Activated effector memory CD4-positive, alpha-beta T cell treated with Interleukin-2 at 50 U/mL for 16 hours (primary cell): ENCODE measurements around the gene SFXN5.

ENCODE experiments used
- DNase-seq: peaks from one replicate; pipeline ENCODE4 v3.0.0-alpha.2; 2020

The SFXN5 gene

DNA sequence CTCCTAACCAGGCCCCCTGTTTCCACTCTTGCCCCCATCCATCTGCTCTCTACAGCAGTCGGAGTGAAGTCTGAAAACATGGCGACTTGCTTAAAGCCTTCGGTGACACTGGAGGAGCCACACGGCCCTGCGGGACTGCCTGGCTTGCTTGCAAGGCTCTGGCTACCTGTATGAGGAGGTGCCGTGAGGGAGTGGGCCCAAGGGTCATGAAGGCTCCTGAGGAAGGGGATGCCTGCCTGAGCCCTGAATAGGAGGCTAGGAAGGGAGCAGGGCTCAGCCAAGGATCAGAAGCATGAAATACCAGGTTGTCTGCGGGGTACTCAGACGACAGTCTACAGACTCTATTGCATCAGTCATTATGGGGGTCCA lies 78.8 kb downstream of the SFXN5 start:
- DNase-seq = no peak

DNA sequence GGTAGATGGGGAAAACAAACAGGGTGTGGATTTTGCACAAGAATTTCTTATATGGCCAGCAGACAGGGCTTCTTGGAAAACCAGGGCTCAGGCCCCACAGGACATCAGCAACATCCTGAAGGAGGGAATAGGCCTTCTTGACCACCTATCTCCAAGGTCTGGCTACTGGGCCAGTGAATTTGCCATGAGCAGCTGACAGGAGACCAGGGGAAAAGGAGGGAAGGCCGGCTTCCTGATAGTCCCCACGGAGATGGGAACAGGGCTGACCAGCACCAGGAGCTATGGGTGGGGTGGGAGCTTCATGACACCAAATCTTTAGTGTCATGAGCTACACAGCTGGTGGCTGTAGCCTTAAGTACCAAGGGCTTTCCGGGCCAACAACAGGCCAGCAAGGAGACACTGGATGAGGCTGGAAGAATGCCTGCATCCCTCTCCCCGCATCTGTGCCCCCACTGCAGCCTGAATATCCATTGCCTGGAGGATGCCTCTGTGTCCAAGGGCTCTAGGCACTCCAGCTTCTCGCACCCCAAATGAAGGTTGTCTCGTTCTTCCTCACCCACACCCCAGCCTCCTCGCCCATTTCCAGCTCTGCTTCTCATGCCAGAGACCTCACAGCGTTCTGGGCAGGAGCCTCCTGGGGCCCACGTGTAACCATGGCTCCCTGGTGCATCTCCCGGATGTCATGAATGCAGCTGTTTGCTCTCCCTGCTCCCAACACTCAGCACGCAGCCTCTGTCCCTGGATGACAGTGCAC lies 79.4 kb downstream of the SFXN5 start:
- no peak for DNase-seq

DNA sequence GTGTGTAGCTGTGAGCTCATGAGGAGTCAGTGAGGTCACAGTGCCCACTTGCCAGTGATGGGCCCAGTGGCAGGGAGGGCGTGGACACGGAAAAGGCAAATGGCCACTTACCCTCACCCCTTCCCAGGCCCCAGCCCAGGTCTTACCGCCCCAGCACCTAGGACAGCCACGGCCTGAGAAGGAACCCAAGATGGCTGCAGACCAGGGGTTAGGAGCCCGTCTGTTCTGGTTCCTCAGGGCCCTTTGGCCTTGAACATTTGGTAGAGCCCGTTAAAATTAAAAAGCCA lies 80.1 kb downstream of the SFXN5 start:
- DNase-seq = no peak

DNA sequence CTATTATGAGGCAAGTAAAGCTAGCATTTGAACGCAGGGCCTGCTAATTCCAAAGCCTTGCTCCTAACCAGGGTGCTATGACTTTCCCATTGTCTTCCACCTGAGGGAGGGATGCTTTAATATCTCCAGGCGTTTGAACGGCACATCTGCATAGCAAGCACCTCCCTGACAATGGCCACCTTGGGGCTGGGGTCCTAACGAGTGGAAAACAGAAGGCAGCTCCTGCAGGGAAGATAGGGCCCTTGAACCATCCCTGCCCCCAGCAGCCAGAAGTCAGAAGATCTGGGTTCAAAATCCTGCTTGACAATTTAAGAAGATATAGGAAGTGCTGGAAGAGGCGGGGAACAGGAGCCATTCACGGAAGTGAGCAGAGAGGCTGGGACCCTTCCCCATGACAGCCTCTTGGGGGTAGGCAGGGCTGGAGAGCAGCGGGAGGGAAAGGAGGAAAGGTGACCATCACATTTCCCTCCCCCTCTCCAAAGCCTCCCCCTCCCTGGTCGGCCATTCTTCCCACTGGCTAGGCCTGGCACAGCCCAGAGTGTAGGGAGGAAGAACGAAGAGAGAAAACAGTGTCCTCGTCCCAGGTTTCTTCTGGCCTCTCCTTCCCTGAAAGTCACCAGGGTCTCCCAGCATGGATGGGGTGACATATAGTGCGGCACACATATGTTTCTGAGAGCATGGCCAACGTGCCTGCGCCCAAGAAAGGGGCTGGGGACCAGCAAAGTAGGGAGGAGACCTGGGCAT lies 80.6 kb downstream of the SFXN5 start:
- DNase-seq = no peak

DNA sequence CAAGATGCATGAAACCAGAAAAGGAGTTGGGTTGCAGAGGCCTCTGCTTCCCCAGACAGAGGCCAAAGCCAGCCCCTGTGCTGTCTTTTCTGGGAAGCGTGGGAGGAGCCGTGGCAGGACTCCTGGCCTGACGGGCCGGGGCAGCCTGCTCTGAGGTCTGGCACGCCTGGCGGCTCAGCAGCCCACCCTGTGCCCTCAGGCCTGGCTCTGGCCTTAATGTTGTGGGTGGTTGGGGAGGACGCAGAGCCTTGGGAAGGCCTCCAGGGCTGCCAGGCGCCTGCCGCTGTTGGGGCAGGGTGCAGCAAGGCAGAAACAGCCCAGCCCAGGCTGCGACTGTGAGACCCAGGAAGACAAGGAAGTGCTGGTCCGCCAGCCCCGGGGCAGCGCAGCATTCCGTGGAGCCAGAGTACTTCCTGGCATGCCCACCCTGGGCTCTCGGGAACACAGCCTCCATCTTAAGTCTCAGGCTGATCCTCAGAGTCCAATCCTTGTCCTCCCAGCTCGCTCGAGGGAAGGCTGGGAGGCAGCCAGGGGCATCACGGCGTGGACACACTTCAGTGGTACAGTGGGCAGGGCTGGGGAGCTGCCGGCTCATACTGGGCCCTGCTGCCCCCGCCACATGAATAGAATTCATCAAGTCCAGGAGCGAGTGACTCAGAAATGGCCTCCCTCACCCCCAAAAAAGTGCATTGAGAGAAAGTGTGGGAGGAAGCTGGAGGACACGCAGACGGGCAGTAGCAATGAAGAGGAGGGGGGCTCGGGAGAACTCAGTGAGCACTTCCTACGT lies 81.5 kb downstream of the SFXN5 start:
- DNase-seq = no peak

DNA sequence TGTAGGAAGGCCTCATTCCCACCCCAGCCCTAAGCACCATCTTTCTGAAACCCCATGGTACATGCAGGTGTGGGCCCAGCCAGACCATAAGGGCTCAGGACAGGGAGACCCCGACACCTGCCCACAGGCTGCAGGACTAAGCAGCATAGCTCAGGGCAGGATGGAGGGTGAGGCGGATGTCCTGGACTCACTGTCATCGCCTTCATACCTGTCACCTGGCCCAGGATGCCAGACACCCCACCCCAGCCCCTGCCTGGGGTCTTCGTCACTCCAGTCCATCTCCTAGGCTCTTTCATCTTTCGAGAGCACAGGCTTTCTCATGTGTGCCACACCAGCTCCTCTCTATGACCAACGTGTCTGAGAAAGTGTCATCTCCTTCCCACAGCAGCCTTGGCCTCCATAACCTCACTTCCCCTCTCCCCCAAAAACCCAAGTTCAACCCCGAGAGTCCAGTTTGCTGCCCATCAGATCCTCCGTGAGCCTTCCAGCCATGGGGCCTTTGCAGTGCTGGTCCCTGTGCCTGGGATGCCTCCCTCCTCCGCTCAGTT lies 82.7 kb downstream of the SFXN5 start:
- DNase-seq = no peak

DNA sequence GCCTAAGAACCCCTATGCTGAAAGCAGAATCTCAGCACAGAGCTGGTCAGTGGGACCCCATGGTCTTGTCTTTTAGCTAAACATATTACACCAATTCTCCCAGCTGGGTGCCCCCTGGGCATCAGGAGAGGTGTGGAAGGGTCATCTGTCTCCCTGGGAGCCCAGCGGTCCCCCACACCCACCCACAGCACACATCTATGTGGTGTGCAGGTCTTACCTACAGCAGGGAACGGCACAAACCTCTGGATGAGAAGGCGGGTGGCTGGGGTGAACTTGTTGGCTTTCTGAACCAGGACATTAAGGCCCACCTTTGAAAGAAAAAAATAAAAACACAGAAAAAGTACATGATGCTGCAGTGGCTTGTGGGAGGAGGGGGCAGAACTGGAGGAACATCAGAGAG lies 83.5 kb downstream of the SFXN5 start:
- no peak for DNase-seq

DNA sequence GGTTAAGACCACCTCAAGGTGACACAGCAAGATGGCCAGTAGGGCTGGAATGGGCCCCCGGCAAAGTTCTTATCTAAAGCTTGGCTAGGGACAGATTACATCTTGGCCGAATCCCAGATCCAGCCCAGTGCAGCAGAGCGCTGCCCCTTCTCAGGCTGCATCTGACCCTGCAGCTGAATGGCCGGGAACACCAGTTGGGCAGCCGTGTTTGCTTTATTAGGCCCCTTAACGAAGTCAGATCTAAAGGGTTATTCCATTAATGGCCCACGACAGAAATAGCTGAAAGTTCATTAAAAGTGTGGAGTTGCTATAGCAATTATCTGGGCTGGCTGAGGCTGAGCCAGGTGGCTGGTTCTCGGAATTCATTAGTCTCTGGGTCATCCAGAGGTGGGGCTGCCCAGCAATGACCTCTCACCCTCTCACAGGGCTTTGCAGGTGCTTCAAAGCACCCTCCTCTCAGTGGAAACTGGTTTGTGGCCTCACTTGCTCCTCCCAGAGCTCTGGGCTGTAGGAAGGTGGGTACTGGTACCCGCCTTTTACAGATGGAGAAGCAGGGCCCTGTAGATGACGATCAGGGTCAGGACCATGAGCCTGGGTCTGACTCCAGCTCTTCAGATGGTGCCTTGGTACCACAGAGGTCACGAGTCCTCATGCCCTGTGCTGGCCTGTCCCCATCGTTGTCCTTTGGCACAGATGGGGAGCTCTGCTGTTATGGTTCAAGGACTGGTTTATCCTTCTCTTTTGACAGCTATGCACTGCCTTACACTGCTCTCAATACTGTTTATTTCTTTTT lies 85.4 kb downstream of the SFXN5 start:
- no peak for DNase-seq

DNA sequence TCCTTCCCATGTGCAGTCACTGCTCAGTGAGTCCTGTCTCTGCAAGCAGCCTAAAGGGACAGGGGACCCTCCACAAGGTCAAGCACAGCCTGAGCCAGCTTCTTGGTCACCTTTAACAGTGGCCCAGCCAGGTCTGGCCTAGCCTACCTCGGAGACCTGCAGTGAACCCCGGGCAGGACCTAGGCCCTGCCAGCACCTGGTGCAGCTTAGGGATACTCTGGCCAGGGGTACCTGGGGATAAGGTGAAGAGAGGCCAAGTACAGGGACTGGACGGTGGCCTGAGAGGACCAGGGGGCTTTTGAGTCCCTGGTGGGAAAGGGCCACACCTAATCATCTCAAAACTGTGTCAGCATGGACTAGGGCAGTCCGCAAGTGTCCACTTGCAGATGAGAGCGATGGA lies 86.4 kb downstream of the SFXN5 start:
- DNase-seq = no peak

DNA sequence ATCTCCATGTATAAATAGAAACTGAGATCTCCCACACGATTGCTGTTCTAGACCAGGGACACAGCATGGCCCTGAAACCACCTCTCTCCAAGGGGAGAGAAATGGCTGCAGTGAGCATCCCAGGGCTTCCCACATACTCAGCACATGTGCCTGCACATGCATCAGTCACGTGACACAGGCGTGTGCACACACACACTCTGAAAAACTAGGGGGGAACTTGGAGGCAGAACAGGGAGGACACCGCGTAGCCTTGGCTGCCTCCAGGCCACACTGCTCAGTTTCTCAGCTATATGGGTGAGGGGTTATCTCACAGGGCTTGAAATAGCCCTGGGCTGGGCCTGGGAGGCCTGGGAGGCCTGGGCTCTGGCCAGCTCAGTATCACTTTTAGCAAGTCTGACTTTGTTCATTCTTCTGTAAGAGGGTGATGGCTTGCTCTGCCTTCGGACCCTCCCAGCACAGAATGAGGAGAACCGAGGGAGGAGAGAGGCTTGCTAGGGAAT lies 87.3 kb downstream of the SFXN5 start:
- no peak for DNase-seq

DNA sequence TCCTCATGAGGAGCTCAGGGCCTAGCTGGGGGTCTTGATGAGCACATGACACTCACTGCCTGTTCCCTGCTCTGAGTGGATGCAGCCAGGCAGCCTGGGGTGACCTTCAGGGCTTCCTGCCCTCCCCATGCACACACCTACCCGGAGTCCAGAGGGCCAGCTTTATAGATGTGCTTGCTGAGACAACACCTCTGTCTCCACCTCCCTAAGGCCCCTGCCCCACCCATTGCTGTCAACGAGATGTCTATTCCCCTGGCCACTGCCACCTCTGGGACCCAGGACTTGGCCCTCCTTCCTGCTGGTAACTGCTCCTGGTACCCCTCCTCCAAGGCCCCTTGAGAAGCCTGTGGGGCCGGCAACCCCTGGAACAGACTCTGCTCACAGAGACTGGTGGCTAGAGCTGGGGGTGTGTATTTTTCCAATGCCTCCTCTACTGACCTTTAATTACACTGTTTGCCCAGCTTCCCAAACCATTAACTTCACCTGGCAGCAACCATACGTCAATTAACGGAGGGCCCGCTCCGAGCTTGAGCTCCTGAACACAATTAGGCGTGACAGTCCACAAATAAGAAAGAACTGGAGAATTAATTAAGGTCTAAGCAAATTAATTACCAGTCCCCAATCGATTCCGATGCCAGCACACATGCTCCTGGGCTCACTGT lies 87.9 kb downstream of the SFXN5 start:
- DNase-seq = no peak

DNA sequence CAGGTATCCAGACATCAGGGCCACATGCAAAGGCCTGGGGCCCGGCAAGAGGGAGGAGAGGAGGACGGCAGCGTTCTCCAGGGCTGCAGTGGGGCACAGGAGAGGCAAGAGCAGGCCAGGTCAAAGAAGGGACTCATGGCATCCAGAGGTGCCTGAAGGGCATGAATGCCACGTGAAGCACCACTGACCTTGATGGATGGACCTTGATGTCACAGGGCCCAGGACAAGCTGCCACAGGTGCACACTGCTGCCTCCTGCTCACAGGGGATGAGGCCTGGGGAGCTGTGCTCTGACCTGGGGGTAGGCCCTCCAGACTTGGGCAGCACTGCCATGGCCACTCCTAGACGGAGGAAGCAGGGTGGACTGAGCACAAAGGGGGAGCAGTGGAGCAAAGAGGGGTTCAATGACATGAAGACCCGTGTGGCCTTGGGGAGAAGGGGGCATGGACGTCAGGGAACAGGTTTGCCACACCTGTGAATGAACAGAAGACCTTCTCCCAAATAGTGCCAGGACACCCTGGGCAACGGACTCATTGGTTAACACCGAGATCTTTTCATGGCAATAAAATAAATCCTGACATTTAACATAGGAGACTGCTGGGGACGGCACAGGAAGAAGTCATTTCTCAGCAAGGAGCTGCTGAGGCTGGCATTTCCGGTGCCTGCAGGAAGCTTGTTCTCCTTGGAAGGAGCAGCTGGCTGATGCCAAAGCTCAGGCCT lies 88.6 kb downstream of the SFXN5 start:
- no peak for DNase-seq

DNA sequence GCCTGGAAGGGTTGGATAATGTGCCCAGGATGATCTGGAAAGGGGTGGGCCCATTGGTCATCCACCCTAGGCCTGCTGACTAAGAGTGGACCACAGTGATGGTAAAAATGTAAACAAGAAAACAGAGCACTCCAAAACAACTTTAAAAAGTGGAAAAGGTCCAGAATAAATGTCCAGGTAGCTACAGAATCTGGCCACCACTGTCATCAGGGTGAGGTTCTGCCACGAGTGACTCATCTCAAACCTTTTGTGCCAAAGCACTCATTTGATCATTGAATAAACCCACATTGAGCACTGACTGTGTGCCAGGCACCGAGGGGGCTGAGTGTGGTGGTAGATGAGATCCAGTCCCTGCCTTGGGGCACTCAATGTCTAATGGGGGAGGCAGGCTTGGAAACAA lies 89.3 kb downstream of the SFXN5 start:
- DNase-seq = no peak

DNA sequence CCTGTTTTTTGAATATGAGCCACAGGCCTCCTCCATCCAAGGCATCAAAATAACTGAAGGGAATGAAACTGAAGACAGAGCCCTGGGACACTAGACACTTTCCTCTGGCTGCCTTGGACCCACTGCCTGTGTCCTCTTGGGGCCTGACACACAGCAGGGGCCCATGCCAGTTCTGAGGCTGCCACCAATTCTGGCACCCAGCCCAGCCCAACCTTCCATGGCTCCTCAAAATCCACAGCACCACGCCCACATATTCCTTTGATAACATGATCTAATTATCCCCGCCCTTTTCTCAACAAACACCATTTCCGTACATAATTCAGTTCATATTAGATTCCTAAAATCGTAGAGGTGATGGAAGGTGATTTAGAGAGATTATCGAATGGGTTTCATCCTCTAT lies 90.0 kb downstream of the SFXN5 start:
- no peak for DNase-seq

DNA sequence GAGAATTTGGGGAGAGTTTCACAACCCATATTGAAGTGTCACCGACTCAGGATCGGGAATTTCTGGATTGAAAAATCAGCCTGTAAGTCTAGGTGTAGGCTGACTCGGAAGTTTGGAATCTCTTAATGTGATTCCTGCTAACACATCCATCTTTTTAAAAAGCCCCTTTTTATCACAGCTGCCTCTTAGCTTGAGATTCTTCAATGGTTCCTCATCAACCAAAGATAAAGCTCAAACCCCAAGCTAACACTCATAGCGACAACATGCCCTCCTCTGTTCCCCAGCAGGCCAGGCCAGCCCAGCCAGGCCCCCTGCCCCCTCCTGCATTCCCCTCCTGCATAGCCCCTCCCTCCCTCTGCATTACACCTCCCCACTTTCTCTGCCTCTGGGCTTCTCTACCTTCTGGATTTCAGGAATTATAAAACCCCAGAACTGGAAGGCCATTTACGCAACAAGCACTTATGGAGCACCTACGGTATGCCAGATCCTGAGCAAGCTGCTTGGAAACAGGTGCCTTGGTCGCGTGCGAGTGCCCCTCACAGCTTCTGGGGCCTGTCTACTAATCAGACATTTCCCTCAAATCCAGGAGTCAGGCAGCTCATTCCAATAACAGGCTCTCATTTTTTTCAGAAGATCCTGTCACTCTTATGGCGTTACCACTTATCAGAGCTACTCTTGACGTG lies 90.8 kb downstream of the SFXN5 start:
- DNase-seq = no peak

DNA sequence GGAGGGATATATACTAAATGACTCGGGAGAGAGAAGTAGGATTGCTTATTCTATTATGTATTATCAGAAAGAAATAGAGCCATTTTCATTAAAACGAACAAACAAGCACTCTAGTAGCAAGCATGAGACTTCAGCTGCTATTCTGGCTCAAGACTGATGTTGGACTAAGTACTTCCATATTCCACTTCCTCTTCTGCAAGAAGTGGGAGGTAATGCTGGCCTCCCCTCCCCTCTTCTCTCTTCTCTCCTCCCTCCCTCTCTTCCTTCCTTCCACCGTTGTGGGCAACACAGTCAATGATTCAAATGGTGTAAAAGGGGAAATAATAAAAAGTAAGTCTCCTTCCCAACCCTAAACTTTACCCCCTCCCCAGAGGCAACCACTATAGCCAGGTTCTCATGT lies 91.6 kb downstream of the SFXN5 start:
- no peak for DNase-seq

DNA sequence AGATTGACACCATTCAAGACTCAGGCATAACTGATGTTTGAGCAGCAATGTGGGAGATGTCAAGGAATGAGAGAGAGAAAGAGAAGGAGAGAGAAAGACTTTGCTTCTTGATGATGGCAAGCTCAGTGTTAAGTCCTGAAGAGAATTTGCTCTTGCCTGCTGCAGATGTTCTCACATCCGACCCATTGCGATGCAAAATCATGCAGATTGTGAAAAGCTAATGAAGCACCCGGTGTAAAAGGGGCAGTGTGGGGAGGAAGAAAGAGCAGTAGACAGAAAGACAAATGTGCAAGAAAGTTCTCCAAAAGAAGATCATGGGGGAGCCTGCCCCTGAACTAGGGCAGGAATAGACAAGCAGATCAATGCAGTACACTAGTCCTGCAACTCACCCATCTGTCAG lies 96.5 kb downstream of the SFXN5 start:
- no peak for DNase-seq

DNA sequence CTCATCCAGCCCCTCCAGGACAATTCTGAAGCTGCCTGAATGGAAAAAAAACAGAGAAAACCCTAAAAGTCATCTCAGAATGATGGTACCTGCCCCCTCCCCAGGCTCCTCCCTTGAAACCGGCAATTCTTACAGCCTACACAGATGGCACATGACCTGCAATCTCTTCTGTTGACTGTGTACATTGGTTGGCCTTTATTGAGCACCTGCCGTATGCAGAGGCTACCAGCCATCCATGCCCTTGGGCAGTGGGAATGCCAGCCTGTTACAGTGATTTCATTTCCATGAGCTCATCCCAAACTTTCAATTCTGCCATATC lies 97.1 kb downstream of the SFXN5 start:
- DNase-seq = no peak

DNA sequence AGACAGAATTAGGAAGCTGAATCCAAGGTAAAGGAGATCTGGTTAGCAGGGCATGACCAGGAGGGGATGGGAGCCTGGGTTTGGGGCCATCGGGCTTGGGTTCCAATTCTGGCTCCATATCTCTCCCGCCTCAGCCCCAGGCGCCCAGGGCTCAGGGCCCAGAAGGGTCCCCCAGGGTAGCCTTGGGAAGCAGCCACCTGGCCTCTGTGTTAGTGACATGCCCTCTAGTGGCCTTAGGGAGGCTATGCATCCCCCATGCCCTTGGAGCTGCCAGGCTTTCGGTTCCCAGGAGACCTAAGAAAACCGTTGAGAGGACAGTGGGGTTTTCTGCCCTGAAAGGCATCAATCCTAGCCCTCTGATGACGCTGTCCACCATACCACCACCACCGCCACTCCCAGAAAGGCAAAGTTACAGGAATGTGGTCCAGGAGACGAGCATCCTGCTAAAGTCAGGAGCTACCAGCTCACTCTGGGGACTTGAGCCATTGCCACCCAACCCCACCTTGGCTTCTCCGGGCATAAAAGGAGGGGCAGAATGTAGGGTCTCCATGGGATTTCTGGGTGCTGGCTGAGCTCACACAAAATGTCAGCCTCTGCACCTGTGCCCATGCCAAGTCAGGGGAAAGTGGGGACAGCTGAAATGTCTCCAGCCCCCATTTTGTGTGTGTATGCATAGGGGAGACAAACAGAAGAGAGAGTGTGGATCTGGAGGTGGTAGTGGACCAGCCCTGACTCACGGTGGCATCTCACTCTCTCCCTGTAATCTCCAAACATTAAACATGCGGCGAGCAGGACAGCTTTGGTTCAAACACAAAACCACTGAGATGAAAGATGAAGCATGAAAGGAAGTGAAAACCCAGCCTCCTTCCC lies 97.7 kb downstream of the SFXN5 start:
- peak; percentile 8 for DNase-seq

DNA sequence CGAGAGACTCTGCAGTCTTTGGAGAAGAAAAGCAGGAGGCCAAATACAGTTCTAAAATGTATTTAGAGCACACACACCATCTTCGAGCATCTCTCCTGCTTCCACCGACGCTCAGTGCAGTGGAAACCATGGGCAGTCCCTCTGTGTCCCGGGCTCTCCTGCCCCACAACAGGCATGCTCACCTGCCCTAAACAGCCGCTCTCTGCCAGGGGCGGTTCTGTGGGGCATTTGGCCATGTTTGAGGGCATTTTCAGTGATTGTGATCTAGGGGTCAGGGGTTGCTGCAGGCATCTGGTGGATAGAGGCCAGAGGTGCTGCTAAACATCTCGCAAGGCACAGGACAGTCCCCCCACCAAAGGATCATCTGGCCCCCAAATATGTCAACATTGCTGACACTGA lies 98.4 kb downstream of the SFXN5 start:
- DNase-seq = no peak
